GM19468 (cell line): ENCODE data around the gene PLAGL1.
"Not testable (repeated sequence)": the region's sequence is repeated elsewhere in the genome, so short reads cannot be mapped to it uniquely, and the experiment has no call there.

Experiments used
- ATAC-seq: cut with Tn5 transposase; IDR thresholded peaks from one replicate; pipeline ENCODE4 v1.9.1; 2021; ENCODE audit warnings: mild to moderate bottlenecking, moderate library complexity, moderate number of reproducible peaks; ENCODE audit not compliant: unreplicated experiment; ENCODE audit errors: extremely low read depth

The PLAGL1 gene

DNA sequence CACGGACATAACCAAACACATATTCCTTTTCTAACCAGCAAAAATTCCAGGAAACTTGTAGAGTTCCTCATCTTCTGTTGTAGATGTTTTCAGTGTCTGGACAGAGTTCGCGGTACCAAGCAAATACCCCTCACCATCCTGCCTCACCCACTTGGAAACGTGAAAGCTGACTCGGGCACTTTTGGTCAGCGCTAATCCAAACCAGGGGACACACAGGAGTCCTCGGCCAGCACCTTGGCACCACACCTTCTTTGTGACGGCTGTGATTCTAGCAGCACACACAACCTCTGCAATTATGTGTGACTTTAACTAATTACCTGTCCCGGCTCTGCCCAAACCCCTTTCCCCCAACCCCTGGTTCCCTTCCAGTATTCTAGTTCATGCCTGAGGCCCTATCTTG is 58.1 kb downstream of the PLAGL1 start:
- no peak for ATAC-seq

DNA sequence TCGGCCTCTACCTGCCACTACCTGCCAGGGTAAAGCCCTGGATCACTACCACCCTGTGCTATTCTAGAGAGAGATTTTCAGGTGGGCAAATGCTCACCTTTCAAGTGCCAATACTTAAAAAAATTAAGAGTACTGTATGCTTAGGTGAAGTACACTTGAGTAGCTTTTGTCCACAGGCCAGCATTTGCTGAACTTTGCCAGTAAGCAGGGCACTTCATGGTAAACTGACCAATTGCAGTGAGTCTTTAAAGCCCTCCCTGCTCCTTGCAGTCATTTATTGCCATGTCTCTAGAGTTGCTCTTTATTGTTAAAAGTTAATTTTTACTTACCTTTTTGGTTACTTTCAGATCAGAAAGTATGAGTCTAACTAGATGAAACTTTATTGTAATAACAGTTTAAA is 58.5 kb downstream of the PLAGL1 start:
- no peak for ATAC-seq

DNA sequence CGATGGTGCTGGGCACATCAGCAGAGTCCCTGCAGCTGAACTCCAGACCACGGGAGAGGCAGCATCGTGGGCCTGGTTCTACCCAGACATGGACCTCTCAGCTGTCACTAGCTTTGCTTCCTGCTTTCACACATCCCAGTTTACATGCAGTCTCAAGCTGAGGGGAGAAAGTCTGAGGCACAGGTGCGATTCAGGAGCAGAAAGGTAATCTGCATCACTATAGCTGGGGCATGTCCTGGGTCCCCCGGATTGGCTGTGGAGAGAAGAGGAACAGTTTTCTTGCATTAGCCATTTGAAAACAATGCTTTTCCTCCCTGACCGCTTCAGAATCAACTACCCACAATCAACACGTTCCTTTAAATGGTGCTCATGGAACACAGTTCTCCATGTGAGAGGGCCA is 59.9 kb downstream of the PLAGL1 start:
- no peak for ATAC-seq

DNA sequence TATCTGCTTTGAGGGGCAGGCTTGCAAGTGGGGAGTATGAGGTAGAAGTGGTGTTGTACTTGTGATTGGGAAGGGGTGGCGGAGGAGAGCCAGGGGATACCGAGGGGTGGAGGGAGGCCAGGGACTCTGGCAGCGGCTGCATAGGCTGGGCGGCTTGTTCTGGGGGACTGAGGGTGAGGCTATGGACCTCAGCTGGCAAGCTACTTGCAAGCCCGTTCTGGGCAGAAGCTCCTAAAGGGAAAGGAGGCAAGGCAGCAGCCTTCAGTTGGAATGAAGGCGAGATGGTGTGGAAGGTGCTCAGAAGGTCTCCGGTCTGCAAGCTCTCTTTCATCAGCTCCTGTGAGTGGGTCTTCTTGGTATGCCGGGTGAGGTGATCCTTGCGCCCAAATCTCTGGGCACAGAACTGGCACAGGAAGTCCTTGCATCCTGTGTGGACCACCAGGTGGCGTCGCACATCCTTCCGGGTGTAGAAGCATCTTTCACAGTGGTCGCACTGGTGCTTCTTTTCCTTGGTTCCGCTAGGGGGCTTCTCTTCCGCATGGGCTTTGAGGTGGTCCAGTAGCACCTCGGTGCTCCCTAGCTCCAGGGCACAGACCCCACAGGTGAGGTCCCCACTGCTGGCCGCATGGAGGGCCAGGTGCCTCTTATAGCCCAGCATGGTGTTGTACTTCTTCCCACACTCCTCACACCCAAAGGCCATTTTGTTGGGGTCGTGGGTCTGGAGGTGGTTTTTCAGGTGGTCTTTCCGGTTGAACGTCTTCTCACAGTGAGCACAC is 66.0 kb downstream of the PLAGL1 start:
- no peak for ATAC-seq

DNA sequence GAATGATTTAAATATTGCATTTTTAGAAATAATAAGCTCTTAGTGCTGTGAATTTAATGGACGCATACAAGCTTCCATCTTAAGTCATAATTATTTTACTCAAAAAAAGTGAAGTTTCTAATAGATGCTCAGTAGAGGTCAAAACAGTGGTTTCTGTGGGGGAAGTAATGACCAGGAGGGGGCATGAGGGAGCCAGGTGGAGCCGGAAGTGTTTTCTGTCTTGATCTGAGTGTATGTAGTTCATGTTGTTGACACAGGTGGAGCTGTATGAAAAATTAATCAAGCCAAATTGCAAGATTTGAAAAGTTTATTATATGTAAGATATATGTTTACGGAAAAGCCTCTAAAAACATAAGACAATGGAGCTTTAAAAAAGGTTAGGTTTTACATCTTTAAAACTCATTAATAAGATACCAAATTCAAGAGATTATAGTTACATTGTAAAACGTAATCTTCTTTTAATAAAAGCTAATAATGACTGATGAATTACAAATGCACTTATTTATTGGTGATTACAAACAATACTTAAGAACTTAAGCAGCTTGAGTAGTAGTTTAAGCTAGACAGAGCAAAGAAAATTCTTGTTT is 68.0 kb downstream of the PLAGL1 start:
- ATAC-seq, result peak; percentile 92

DNA sequence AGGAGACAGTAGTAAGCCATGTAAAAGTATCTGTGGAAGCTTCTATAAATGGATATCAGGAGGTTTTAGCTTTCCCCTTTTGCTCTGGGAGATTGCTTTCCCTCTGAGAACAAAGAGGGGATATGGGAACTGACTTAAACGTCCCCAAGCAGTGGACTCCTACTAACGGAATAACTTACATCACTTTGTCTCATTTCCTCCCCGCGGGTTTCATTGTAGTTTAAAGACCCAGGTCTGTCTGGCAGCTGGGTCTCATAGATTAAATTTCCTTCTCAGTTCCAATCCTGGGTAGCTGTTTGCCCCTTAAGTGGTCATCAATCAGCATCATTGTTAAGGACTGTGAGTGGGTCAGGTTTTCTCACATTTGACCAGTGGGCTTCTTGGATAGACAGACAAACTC is 68.7 kb downstream of the PLAGL1 start:
- no peak for ATAC-seq

DNA sequence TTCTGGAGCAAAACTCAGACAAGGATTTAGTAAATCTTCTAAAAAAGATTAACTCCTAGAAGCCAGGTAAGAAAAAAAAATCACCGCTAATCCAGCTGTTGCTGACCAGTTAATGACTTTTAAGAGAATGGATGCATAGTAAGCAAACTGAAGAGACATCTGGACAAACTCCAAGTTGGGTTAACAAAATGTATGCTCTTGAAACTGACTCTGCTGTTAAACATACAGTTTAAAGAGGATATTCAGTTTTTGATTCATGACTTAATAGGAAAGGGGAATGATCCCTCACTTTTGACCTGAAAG is 70.4 kb downstream of the PLAGL1 start:
- no peak for ATAC-seq

DNA sequence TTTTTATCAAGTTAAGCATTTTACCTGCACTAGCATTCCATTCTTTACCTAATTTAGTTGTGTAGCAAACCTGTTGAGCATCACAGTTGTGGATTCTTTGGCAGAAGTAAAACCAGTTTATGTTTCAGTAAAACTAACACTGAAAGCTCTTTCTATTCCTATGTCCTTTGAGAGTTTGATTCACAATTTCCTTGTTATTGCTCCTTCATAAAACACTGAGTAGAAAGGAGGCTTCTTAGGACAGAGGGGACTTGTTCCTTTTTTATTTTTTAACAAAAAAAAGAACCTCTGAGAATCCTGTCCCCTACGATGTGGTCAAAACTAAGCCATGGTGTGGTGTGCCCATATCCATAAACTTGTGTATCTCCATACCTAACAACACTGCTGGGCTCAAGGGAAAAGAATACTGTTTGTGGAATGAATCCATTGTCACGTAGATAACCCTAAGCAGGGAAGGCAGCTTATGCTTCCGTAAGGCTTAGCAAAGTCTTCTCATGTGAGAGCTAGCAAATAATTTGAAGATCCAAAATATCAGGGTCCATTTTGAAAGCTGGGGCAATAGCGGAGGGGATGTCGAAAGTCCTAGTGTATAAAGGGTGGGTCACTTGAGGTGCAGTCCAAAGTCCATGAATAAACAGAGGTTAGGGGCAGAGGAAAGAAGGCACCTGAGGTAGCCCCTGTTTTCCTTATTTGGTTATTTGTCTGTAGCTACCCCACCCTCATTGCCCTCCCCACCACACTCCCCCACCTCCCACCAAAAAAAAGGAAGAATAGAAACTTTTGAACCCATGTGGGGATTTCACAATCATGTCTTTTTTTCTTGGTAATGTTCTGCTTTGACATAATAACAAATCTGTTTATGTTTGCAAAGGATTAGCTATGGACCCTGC is 71.0 kb downstream of the PLAGL1 start:
- no peak for ATAC-seq

DNA sequence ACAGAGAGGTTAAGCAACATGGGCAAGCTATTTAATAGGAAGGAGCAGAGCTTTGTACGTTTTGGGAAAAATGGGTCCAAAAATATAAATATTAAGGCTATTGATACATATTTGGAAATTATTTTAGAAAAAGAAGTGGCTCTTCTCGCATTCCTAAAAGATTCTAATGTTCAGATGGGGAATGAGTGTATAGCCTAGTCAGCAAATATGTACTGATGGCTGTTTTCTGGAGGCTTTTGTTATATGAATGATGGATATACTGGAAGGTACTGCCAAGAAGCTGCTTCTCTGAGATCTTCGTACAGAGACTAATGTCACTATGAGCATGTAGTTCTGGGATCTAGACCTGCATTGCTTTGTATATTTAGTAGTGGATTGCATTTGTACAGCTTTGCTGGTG is 71.7 kb downstream of the PLAGL1 start:
- ATAC-seq, result no peak

DNA sequence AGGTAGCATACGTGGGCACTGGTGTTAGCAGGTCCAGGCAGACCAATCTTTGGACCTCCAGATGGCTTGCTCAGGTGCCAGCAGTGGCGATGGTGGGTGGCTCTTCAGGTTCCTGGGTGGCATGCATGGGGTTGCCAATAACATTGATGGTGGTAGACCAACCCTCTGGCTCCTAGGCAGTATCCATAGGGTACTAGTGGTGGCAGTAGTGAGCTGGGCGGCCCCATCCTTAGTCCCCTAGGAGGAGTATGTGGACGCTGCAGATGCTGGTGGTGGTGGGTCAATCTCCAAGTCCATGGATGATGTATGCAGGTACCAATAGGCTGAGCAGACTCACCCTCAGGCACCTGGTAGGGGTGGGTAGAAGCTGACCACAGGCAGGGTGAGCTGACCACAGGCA is 73.2 kb downstream of the PLAGL1 start:
- ATAC-seq, result no peak

DNA sequence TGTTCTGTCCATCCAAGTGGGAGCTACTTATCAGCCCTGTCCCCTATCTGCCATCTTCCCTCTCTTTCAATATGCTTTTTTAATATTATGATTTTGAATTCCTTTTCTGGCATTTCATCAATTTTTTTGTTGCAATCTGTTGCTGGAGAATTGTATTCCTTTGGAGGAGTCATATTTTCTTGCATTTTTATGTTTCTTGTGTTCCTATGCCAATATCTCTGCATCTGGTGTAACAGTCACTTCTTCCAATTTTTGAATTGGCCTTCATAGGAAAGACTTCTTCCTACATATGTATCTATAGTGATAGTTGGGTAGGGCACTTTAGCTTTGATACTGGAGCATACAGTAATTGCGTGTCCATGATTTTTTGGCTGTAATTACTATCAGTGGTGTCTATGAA is 73.7 kb downstream of the PLAGL1 start:
- no peak for ATAC-seq

DNA sequence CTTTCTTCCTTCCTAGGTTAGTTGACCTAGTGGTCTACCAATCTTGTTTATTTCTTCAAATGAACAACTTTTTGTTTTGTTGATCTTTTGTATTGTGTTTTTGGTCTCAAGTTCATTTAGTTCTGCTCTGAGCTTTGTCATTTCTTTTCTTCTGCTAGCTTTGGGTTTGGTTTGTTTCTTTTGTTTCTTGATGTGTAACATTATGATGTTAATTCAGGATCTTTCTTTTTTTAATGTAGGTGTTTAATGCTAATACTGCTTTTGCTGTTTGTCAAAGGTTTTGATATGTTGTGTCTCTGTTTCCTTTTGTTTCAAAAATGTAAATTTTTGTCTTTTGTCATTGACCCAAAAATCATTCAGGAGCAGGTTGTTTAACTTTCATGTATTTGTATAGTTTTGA is 78.1 kb downstream of the PLAGL1 start:
- ATAC-seq, result no peak

DNA sequence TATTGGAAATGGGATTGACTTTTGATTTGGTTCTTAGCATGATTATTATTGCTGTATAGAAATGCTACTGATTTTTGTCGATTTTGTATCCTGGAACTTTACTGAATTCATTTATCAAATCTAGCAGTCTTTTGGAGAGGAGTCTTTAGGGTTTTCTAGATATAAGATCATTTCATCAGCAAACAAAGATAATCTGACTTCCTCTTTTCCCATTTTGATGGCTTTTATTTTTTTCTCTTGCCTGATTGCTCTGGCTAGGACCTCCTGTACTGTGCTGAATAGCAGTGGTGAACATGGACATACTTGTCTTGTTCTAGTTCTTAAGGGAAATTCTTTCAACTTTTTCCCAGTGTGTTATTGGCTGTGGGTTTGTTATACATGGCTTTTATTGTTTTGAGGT is 79.2 kb downstream of the PLAGL1 start:
- no peak for ATAC-seq

DNA sequence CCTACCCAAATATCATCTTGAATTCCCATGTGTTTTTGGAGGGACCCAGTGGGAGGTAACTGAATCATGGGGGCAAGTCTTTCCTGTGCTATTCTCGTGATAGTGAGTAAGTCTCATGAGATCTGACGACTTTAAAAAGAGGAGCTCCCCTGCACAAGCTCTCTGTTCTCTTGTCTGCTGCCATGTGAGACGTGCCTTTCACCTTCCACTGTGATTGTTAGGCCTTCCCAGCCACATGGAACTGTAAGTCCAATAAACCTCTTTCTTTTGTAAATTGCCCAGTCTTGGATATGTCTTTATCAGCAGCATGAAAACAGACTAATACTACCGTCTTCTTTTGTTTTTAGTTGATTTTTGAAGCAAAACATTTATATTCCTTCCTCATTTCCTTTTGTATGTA is 91.0 kb downstream of the PLAGL1 start:
- ATAC-seq, result not testable (repeated sequence)

DNA sequence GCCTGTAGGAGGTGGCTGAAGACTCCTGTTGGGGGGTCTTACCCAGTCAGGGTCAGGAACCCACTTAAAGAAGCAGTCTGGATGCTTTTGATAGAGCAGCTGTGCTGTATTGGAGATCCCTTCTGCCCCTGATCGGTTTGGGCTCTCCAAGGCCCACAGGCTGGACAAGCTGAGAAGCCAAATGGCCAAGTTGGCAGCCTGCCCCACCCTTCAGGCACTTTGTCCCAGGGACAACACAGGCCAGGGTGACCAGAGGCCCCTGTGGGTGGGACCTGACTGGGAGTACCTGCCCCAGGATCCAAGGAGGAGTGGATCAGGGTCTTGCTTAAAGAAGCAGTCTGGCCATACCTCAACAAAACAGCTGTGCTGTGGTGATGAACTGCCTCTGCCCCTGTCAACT is 95.4 kb downstream of the PLAGL1 start:
- ATAC-seq, result no peak

DNA sequence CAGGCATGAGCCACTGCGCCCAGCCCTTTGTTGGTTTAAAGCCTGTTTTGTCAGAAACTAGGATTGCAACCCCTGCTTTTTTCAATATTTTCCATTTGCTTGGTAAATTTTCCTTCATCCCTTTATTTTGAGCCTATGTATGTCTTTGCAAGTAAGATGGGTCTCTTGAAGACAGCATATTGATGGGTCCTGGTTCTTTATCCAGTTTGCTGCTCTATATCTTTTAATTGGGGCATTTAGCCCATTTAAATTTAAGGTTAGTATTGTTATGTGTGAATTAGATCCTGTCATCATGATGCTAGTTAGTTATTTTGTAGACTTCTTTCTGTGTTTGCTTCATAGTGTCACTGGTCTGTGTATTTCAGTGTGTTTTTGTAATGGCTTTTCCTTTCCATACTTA is 97.0 kb downstream of the PLAGL1 start:
- ATAC-seq, result no peak

DNA sequence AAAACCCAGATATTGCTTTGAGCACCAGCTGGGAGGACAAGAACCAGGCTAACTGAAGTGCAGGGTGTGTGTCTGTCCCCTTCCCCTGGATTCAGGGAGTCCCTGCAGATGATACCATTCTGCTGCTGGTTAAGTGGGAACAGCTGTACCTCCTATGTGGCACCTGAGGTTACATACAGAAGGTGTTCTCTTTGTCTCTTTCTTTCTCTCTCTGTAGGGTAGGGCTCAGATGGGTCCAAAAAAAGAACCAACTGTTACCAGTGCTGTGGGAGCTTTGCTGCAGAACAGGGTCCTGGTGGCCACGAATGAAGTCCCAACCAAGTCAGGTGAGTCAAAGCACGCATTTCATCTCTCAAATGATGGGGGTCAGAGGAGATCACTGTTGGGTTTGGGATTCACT is 105.2 kb downstream of the PLAGL1 start:
- no peak for ATAC-seq

DNA sequence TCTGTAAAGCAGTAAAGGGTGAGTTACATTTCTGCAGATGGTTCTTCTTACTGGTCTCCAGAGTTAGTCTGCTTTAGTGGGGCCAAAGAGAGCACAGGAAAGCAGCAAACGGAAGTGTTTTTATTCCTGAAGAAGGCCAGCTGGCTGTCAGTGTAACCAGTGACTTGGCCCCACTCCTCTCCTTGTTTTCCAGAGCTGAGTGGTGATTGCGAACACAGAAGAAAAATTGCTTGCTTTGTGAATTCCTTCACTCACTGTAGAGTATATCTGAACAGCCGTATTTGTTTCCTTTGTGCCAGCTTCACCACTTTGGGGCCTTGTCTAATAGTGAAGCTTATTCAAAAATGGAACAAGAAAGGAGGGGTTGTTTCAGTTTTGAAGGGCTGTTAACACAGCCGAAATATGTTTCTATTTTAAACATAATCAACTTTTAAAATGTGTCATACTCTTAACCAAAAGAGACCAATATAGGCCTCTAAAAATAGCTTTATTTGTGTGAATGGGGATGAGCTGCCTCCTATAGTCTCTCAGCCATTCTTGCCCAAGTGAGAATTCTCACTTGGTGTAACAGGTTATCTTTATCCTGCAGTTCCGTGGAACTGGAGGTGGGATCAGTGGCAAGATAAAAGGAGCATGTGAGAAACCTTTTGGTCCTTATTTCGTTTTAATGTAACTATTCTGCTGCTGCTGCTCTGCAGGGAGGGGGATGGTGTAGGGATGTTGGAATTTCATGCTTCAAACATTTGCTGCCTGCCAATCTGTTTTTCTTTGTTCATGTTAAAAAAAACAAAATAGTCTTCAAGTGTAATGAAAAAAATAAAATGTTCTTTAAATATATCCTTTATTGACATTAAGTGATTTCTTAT is 105.9 kb downstream of the PLAGL1 start:
- ATAC-seq, result peak; percentile 97

DNA sequence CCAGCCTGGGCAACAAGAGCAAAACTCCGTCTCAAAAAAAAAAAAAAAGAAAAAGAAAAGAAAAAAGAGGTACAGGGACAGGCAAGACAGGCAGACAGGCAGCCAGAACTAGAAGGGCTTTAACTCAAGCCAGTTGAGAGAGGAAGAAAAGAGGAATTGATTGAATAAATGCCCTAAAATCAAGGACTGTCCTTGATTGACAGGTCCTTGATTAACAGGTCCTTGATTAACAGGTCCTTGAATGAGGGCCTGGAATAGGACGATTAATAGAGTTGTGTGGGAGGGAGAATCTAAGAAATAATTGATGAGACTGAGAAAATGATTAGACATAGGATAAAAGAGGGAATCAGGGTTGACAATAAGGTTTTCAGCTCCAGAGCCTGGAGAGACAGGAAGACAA is 107.7 kb downstream of the PLAGL1 start:
- no peak for ATAC-seq

DNA sequence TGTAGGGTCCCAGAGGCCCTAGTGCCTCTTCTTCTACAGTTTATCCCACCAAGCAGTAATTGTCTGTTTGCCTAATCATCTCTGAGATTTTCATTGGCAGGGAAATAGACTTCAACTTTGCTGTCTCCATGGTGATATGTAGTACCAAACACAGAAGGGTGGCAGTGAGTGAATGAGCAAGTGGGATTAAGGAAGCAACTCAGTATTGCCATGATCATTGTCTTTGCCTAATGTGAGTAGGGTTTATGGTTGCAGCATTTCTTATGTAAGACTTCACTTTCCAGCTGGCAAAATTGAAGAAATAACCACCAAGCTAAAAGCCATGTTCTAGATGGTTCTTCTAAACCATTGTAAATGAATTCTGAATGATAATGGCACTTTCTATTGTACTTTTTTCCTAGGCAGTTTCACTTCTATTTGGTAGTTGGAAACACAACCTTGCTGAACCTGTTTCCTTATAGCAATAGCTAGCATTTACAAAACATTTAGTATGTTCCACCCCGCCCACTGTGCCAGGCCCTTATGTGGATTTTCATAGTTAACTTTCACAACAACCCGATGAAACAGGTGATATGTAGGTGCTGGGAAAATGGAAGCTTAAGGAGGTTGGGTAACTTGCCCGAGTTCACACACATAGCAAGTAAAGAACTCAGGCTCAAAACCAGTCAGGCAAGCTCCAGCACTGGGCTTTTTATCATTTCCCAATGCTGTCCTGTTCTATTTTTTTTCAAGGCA is 111.8 kb downstream of the PLAGL1 start:
- ATAC-seq, result no peak
